ENCODE results near the gene ATG7. TPM values are rescaled to one million over a fixed set of nuclear protein-coding genes. Genes with fewer than 3 reads are reported as not detected.

ATG7 gene
- total and polyA plus RNA-seq, 10 of the 15 experiments (the other 5 are each of a cell fraction or from before 2014, with no cell fraction given) = 13.5 to 49.5 (median 26.4) TPM

GRCh38 chr3:11356269-11356668 is 84.1 kb downstream of the ATG7 start:
- no peak overlapping the region for H3K27ac ChIP-seq (ENCODE audit: control insufficient read depth, insufficient read depth)
- H3K4me2 ChIP-seq (ENCODE audit: control insufficient read depth, insufficient read depth) = no peak overlapping the region
- peaks cover 1 to 12% of the 10 kb centered on the region in 2 experiments for H3K36me3 ChIP-seq (ENCODE audit: control insufficient read depth in 2 of 2, insufficient read depth in 2 of 2, low read length in 1 of 2)
- no peaks in the 10 kb centered on the region for H4K20me1 ChIP-seq (ENCODE audit: control insufficient read depth, insufficient read depth)
- ChIA-PET CTCF (no interaction called here), RAD21 (ENCODE audit: unreplicated experiment) (no interaction called here), SMC1A (ENCODE audit: uncharacterized antibody, unreplicated experiment) (no interaction called here), POLR2A (no interaction called here)
- no peaks in the 10 kb centered on the region for H3K27me3 ChIP-seq (replicated peaks in 1 of 2; ENCODE audit: control insufficient read depth in 2 of 2, insufficient read depth in 2 of 2, low read length in 1 of 2)
- DNase-seq (ENCODE audit: low read depth, low spot score) (no peak), ATAC-seq (no peak), FAIRE-seq (no peak)
- 24% methylated on average over 1 of the region's 1 CpG for WGBS (ENCODE audit: insufficient coverage, insufficient replicate concordance, low lambda C conversion rate, missing lambda C conversion rate)
- BruUV-seq (replicated peaks) = no TSS peak
- H3K9ac ChIP-seq (ENCODE audit: control insufficient read depth, insufficient read depth, low read length) = no peak overlapping the region
- H3K79me2 ChIP-seq (ENCODE audit: control insufficient read depth, insufficient read depth, low read length) = no peaks in the 10 kb centered on the region
- H3K9me3 ChIP-seq (replicated peaks; ENCODE audit: control insufficient read depth, insufficient read depth, low read length) = no peaks in the 10 kb centered on the region
- TF ChIP-seq HDAC2 (IDR thresholded peaks at IDR 0.05) = no peak
- no peak for TF ChIP-seq FOXK2 (IDR thresholded peaks at IDR 0.05)
- TF ChIP-seq STAT3 (IDR thresholded peaks at IDR 0.05; ENCODE audit: low read depth, low read length) = no peak
- TF ChIP-seq SMAD1 (IDR thresholded peaks at IDR 0.05; ENCODE audit: low read depth, partially characterized antibody) = no peak
- no peak for TF ChIP-seq NRF1 (conservative IDR thresholded peaks at IDR 0.05; ENCODE audit: low read depth, low read length)
- no peak for TF ChIP-seq RELA (IDR thresholded peaks at IDR 0.05; ENCODE audit: borderline replicate concordance, partially characterized antibody)
- TF ChIP-seq KDM1A (IDR thresholded peaks at IDR 0.05; ENCODE audit: borderline replicate concordance) = no peak
- TF ChIP-seq RB1 (IDR thresholded peaks at IDR 0.05; ENCODE audit: borderline replicate concordance) = no peak
- TF ChIP-seq CTCF (IDR thresholded peaks at IDR 0.05 in 2 of 3, conservative IDR thresholded peaks at IDR 0.05 in 1 of 3; ENCODE audit: control insufficient read depth in 2 of 3, extremely low read depth in 1 of 3, insufficient read depth in 1 of 3, low read depth in 3 of 3, low read length in 3 of 3) = no peak
- TF ChIP-seq PBX3 (IDR thresholded peaks at IDR 0.05; ENCODE audit: insufficient replicate concordance, low read depth, low read length) = no peak
- TF ChIP-seq USF2 (IDR thresholded peaks at IDR 0.05; ENCODE audit: borderline replicate concordance, low read depth, low read length) = no peak
- no peak for TF ChIP-seq RFX5 (IDR thresholded peaks at IDR 0.05; ENCODE audit: low read depth, low read length)
- in situ Hi-C loops (cut with MboI) (no loop called here), intact Hi-C loops (cut with micrococcal nuclease; ENCODE audit: unreplicated experiment) (no loop called here)
- no peaks in the 10 kb centered on the region for H3K4me1 ChIP-seq (ENCODE audit: control insufficient read depth, insufficient read depth, low read length)
- H3K4me3 ChIP-seq = no peak overlapping the region
- no peak overlapping the region for H2AFZ ChIP-seq (ENCODE audit: control insufficient read depth, low read depth, low read length)
